ENCODE measurements around the gene PCMTD2.

DNA sequence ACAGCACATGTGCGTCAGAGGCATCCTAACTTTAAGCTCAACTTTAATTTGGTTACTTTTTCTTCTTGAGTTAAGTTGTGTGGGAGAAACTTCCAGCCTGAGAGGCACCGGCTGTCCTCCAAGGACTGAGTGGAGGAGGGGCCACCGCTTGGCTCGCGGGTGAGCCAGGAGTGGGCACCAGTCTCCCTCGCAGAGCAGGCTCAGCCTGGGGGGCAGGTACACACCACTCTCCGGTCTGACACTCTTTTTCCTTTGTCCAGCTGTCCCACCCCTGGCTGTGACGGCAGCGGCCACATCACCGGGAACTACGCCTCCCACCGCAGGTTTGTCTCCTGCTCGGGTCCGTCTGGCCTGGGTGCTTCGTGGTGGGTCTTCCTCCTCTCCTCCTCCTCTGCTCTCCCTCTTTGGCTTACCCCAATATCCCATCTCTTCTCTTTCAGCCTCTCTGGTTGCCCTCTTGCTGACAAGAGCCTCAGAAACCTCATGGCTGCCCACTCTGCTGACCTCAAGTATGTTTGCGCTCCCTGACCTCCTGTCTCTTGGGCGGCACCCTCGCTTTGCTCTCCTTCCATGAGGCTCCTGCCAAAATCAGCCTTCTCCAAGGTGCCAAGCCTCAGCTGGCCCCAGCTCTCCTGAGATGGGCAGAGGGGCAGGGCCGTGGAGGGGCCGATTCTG, 32.6 kb upstream of the PCMTD2 start:
- TF ChIP-seq, protein P1, sequence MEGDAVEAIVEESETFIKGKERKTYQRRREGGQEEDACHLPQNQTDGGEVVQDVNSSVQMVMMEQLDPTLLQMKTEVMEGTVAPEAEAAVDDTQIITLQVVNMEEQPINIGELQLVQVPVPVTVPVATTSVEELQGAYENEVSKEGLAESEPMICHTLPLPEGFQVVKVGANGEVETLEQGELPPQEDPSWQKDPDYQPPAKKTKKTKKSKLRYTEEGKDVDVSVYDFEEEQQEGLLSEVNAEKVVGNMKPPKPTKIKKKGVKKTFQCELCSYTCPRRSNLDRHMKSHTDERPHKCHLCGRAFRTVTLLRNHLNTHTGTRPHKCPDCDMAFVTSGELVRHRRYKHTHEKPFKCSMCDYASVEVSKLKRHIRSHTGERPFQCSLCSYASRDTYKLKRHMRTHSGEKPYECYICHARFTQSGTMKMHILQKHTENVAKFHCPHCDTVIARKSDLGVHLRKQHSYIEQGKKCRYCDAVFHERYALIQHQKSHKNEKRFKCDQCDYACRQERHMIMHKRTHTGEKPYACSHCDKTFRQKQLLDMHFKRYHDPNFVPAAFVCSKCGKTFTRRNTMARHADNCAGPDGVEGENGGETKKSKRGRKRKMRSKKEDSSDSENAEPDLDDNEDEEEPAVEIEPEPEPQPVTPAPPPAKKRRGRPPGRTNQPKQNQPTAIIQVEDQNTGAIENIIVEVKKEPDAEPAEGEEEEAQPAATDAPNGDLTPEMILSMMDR (IDR thresholded peaks at IDR 0.05; ENCODE audit: poor library complexity) = no peak
- TF ChIP-seq EZH2 (IDR thresholded peaks at IDR 0.05; ENCODE audit: borderline replicate concordance) (no peak), EZH2phosphoT487 (IDR thresholded peaks at IDR 0.05; ENCODE audit: low read depth, severe bottlenecking, unreplicated experiment) (no peak)

Data from hepatocyte (in vitro differentiated cells).